K562 (cell line): ENCODE results near the gene LPXN. TPM values are rescaled to one million over a fixed set of nuclear protein-coding genes. Genes with fewer than 3 reads are reported as not detected.

Experiments used
- ATAC-seq: fragments of 200-7000 bp; cut with Tn5 transposase; 3 replicates; pipeline ENCODE4 v1.9.1; 2020; ENCODE audit warnings: moderate library complexity
- BruUV-seq: library from RNA; stranded (reverse); fragments of 400-500 nt; replicated peaks from 2 replicates; lab custom pipeline; 2021; lab: Mats Ljungman, UMichigan
- CTCF ChIA-PET: fragments of 300-600 bp; formaldehyde crosslinking; extraction: SDS; loops from one replicate; lab custom pipeline; 2021; ENCODE audit warnings: low intra/inter-chr PET ratio; lab: Yijun Ruan, JAX
- POLR2A ChIA-PET: fragments of 300-600, 350-650 bp; sonication (Branson Sonifier 250); formaldehyde crosslinking; extraction: SDS; loops from one replicate; lab custom pipeline; 2021; ENCODE audit warnings: antibody characterized with exemption, inconsistent platforms; lab: Yijun Ruan, JAX
- DNase-seq, 4 experiments: peaks; one replicate each; pipeline versions ENCODE4 v3.0.0 to v3.0.0-alpha.2; 2011 to 2018; ENCODE audit warnings: low spot score in 3 of 4, mixed read lengths in 3 of 4; ENCODE audit errors: extremely low read depth in 1 of 4
- FAIRE-seq: peaks from 2 replicates; lab custom pipeline; 2011; peaks lifted over from hg19 to GRCh38; lab: Jason Lieb, UNC
- H2AFZ ChIP-seq: 2 replicates; pipeline ENCODE4 v1.6.0; 2011; ENCODE audit warnings: low read depth, low read length, control low read depth, inconsistent platforms
- H3K27ac ChIP-seq: fragments of 200-600 bp; 3 replicates; pipeline ENCODE4 v1.8.0; 2011; ENCODE audit warnings: low read depth, mild to moderate bottlenecking, control low read depth, inconsistent platforms, low read length, moderate library complexity, mixed read lengths; ENCODE audit errors: extremely low read depth
- H3K27me3 ChIP-seq, 2 experiments: fragments of 300-600 bp in 1 of 2; 2 replicates in 1 of 2; 3 replicates in 1 of 2; pipeline versions ENCODE4 v1.6.0 to v1.8.0; 2011; ENCODE audit warnings: inconsistent platforms in 2 of 2, low read length in 2 of 2, mild to moderate bottlenecking in 1 of 2, mixed read lengths in 1 of 2, moderate library complexity in 1 of 2; ENCODE audit not compliant: control insufficient read depth in 2 of 2, insufficient read depth in 2 of 2
- H3K36me3 ChIP-seq: fragments of 300-600 bp; 3 replicates; pipeline ENCODE4 v1.8.0; 2011; ENCODE audit warnings: mild to moderate bottlenecking, low read length, inconsistent platforms; ENCODE audit not compliant: control insufficient read depth, insufficient read depth
- H3K4me1 ChIP-seq, 2 experiments: fragments of 200-600 bp in 1 of 2; replicated peaks in 1 of 2; 2 replicates in 1 of 2; 3 replicates in 1 of 2; pipeline versions ENCODE4 v1.5.1 to v1.8.0; 2011; ENCODE audit warnings: inconsistent platforms in 2 of 2, low read length in 2 of 2, mild to moderate bottlenecking in 1 of 2, mixed read lengths in 1 of 2, moderate library complexity in 1 of 2; ENCODE audit not compliant: control insufficient read depth in 2 of 2, insufficient read depth in 2 of 2
- H3K4me2 ChIP-seq: 2 replicates; pipeline ENCODE4 v1.6.1; 2011; ENCODE audit warnings: low read length, control low read depth, inconsistent platforms, mixed read lengths; ENCODE audit not compliant: insufficient read depth
- H3K4me3 ChIP-seq: fragments of 200-600 bp; sonication (generic), shearing (Covaris generic); 2 replicates; pipeline ENCODE4 v1.5.1; 2016; ENCODE audit warnings: control low read depth, inconsistent platforms
- H3K79me2 ChIP-seq: fragments of 200-600 bp; 3 replicates; pipeline ENCODE4 v1.8.0; 2011; ENCODE audit warnings: low read length, inconsistent platforms; ENCODE audit not compliant: control insufficient read depth, insufficient read depth
- H3K9ac ChIP-seq, 2 experiments: 2 replicates each; pipeline versions ENCODE4 v1.6.0 to v1.6.1; 2011; ENCODE audit warnings: low read depth in 2 of 2, low read length in 2 of 2, control low read depth in 1 of 2, inconsistent platforms in 1 of 2, mild to moderate bottlenecking in 1 of 2, mixed read lengths in 1 of 2; ENCODE audit not compliant: insufficient read depth in 1 of 2
- H3K9me1 ChIP-seq: one replicate; pipeline ENCODE4 v1.6.0; 2011; ENCODE audit warnings: inconsistent platforms, mild to moderate bottlenecking, low read length, moderate library complexity; ENCODE audit not compliant: control insufficient read depth, insufficient read depth
- H3K9me3 ChIP-seq: replicated peaks from 2 replicates; pipeline ENCODE4 v1.5.1; 2011; ENCODE audit warnings: low read depth, low read length, inconsistent platforms; ENCODE audit not compliant: control insufficient read depth, insufficient read depth
- H4K20me1 ChIP-seq: replicated peaks from 2 replicates; pipeline ENCODE4 v1.6.1; 2011; ENCODE audit warnings: low read length, inconsistent platforms, mixed read lengths; ENCODE audit not compliant: control insufficient read depth, insufficient read depth
- CEBPG ChIP-seq, 3 experiments: fragments of 200-800 bp in 1 of 3; sonication (Bioruptor generic) in 1 of 3; sonication (generic) in 1 of 3; formaldehyde crosslinking in 1 of 3; IDR thresholded peaks in 2 of 3; conservative IDR thresholded peaks in 1 of 3; 2 replicates each; pipeline versions ENCODE4 v1.6.1 to v1.8.0; 2016 to 2022; ENCODE audit warnings: missing compliant biosample characterization in 2 of 3, missing genetic modification characterization in 2 of 3, mild to moderate bottlenecking in 1 of 3, missing genetic modification reagents in 1 of 3
- DACH1 ChIP-seq: fragments of 450-650 bp; IDR thresholded peaks from 2 replicates; pipeline ENCODE4 v1.6.1; 2018; ENCODE audit not compliant: partially characterized antibody
- E2F3 ChIP-seq: fragments of 250-450 bp; sonication (Bioruptor Pico); IDR thresholded peaks from 2 replicates; pipeline ENCODE4 v1.4.0; 2020; ENCODE audit warnings: mild to moderate bottlenecking
- ELF4 ChIP-seq: fragments of 450-650 bp; formaldehyde crosslinking; IDR thresholded peaks from 2 replicates; pipeline ENCODE4 v1.4.0; 2022; ENCODE audit warnings: missing genetic modification characterization
- FOXK2 ChIP-seq, 2 experiments: fragments of 450-650 bp; IDR thresholded peaks in 1 of 2; conservative IDR thresholded peaks in 1 of 2; 2 replicates each; pipeline ENCODE4 v1.6.1; 2016; ENCODE audit warnings: low read depth in 2 of 2, mild to moderate bottlenecking in 1 of 2
- NFXL1 ChIP-seq: fragments of 450-650 bp; formaldehyde crosslinking; IDR thresholded peaks from 2 replicates; pipeline ENCODE4 v1.4.0; 2021; ENCODE audit warnings: mild to moderate bottlenecking
- SIN3B ChIP-seq: fragments of 450-650 bp; IDR thresholded peaks from 2 replicates; pipeline ENCODE4 v1.6.1; 2017; ENCODE audit warnings: low read depth, mild to moderate bottlenecking, moderate library complexity
- XRCC3 ChIP-seq: fragments of 450-650 bp; IDR thresholded peaks from 2 replicates; pipeline ENCODE4 v1.6.1; 2017; ENCODE audit warnings: mild to moderate bottlenecking, moderate library complexity
- WGBS: fragments of 100-300 bp; shearing (Covaris generic); methylation state at CpG from one replicate; pipeline ENCODE4 v1.1.6; 2016; ENCODE audit warnings: low coverage, mixed read lengths; ENCODE audit not compliant: insufficient coverage; ENCODE audit errors: missing lambda C conversion rate; 5-methylcytosine and 5-hydroxymethylcytosine counted together
- in situ Hi-C: fragments of 300-500 bp; cut with MboI; formaldehyde crosslinking; loops from 4 replicates; pipeline ENCODE4 v1.15.0; 2018; ENCODE audit warnings: inconsistent platforms, mixed read lengths
- intact Hi-C: fragments of 100-400 bp; cut with micrococcal nuclease; formaldehyde crosslinking; loops from 2 replicates; pipeline ENCODE4 v1.14.2; 2022
- polyA plus RNA-seq, 8 experiments: library from polyadenylated mRNA; depleted of rRNA in 4 of 8; stranded (reverse) in 5 of 8; unstranded in 3 of 8; fragments of >200 nt; fragmentation: Nextera tagmentation in 2 of 8; fragmentation: Illumina TruSeq in 1 of 8; extraction: Ambion mirVana in 2 of 8; extraction: Trizol in 1 of 8; gene quantifications; 2 replicates each; pipeline versions ENCODE4 v1.2.1 to v1.2.3, GENCODE V29; 2011 to 2014; ENCODE audit warnings: inconsistent platforms in 1 of 8, missing spikeins in 1 of 8
- total RNA-seq, 7 experiments: library from RNA; depleted of rRNA in 6 of 7; stranded (reverse); fragments of >200 nt in 6 of 7; fragmentation: Illumina TruSeq in 2 of 7; extraction: Trizol in 2 of 7; gene quantifications; 2 replicates each; pipeline versions ENCODE4 v1.2.1 to v1.2.3, GENCODE V29; 2011 to 2021; ENCODE audit warnings: low replicate concordance in 1 of 7
- TF ChIP-seq, protein P1 (sequence below): sonication (generic); formaldehyde crosslinking; IDR thresholded peaks from 2 replicates; pipeline ENCODE4 v1.8.0; 2022; ENCODE audit warnings: mild to moderate bottlenecking, missing genetic modification reagents

Gene LPXN
- total and polyA plus RNA-seq, 9 of the 15 experiments (the other 6 are each of a cell fraction or from before 2014, with no cell fraction given), result 0.73 to 3.1 (median 2.0) TPM

DNA sequence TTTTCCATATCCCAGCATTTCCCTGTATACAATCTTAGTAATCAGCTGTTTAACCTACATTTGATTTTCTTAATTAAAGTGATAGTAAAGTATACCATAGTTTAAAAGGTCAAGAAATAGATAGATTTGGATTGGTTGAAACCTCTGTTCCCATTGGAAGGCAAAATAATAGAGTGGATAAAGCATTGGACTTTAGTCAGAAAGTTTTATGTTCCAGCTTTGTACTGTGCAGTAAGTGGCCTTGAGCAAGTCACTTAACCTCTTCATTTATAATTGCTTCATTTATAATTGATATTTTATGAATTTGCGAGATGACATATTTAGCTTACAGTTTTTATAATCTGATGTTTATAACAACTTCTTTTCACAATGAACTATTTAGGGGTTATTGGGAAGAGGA is 6.8 kb upstream of the LPXN start:
- peak overlapping the region; percentile 87; the same call in 1 of the 2 replicates for H3K4me3 ChIP-seq
- H3K4me2 ChIP-seq, result peak overlapping the region; percentile 64; the same call in 1 of the 2 replicates
- no peaks in the 10 kb centered on the region for H3K9me1 ChIP-seq
- WGBS, result 33% methylated on average over 1 of the region's 1 CpG
- FAIRE-seq, result no peak
- no peak for TF ChIP-seq CEBPG (CRISPR knock-in tag; IDR thresholded peaks at IDR 0.05)
- TF ChIP-seq CEBPG (tag; conservative IDR thresholded peaks at IDR 0.05 in 1 of 2, IDR thresholded peaks at IDR 0.05 in 1 of 2), result no peak
- no peak for TF ChIP-seq XRCC3
- peak; percentile 14 for TF ChIP-seq DACH1
- TF ChIP-seq ELF4 (CRISPR knock-in tag), result no peak
- TF ChIP-seq, all 486 proteins: peak for 1
- peak overlapping the region; percentile 9; the same call in 2 of the 3 replicates for H3K27ac ChIP-seq
- peaks cover 5% of the 10 kb centered on the region; the same call in 1 of the 2 replicates for H4K20me1 ChIP-seq
- no TSS peak for BruUV-seq
- no peaks in the 10 kb centered on the region for H3K27me3 ChIP-seq
- peak overlapping the region in 1 of 2 experiments; percentile 99; a peak in 2 of 4 replicates for H3K9ac ChIP-seq
- peaks cover 87% of the 10 kb centered on the region for H3K79me2 ChIP-seq
- H3K9me3 ChIP-seq, result no peaks in the 10 kb centered on the region
- ChIA-PET POLR2A (no interaction called here), CTCF (no interaction called here)
- DNase-seq (no peak), ATAC-seq (no peak)
- in situ Hi-C loops, result no loop called here
- H3K4me1 ChIP-seq, result peaks cover 0 to 8% of the 10 kb centered on the region in 2 experiments; a peak in 4 of 5 replicates
- no peak overlapping the region for H2AFZ ChIP-seq
- intact Hi-C loops, result no loop called here
- H3K36me3 ChIP-seq, result peaks cover 48% of the 10 kb centered on the region

DNA sequence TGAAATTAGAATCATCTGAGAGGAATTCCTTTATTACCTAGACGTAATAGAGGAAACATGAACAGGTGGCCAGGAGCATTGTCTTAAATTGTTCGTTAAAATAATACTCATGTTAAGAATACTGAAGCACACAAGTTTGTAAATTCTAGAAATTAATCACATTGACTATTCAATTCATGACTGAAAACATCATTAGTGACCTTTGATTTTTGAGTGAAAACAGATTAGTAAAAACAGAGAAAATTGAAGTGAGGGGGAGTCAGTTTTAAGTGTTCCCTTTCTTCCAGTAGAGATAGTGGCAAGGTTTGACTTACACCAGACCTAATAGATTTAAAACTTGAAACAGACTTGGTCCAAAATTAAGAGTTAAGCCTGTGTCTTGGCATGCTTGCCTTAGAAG is 4.7 kb upstream of the LPXN start:
- Histone ChIP-seq H3K27ac (peak overlapping the region; percentile 98; the same call in 2 of the 3 replicates), H3K4me1 (peaks cover 12 to 14% of the 10 kb centered on the region in 2 experiments), H3K4me2 (peak overlapping the region; percentile 94), H3K36me3 (peaks cover 27% of the 10 kb centered on the region), H3K9ac (peak overlapping the region; percentile 2 to 99; a peak in 3 of 4 replicates), H3K27me3 (no peaks in the 10 kb centered on the region)
- intact Hi-C loops, result no loop called here
- ATAC-seq (no peak), FAIRE-seq (no peak)
- TSS peak; percentile 36 for BruUV-seq
- POLR2A ChIA-PET, result interaction anchor here (1.2 kb wide), 1 partner anchor 18 kb away, joined by 3 read pairs; no protein-coding TSS in a partner anchor
- in situ Hi-C loops, result no loop called here
- 3% methylated on average over 2 of the region's 2 CpGs for WGBS
- TF ChIP-seq FOXK2 (conservative IDR thresholded peaks at IDR 0.05 in 1 of 2, IDR thresholded peaks at IDR 0.05 in 1 of 2; ENCODE audit: low read depth in 2 of 2) (no peak), NFXL1 (CRISPR knock-in tag) (no peak), SIN3B (no peak), E2F3 (CRISPR knock-in tag) (no peak)
- TF ChIP-seq, protein P1, sequence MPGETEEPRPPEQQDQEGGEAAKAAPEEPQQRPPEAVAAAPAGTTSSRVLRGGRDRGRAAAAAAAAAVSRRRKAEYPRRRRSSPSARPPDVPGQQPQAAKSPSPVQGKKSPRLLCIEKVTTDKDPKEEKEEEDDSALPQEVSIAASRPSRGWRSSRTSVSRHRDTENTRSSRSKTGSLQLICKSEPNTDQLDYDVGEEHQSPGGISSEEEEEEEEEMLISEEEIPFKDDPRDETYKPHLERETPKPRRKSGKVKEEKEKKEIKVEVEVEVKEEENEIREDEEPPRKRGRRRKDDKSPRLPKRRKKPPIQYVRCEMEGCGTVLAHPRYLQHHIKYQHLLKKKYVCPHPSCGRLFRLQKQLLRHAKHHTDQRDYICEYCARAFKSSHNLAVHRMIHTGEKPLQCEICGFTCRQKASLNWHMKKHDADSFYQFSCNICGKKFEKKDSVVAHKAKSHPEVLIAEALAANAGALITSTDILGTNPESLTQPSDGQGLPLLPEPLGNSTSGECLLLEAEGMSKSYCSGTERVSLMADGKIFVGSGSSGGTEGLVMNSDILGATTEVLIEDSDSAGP (CRISPR knock-in tag), result no peak
- TF ChIP-seq, all 486 proteins: peak for 0
- no peaks in the 10 kb centered on the region for H3K9me3 ChIP-seq
- H4K20me1 ChIP-seq, result peaks cover 5% of the 10 kb centered on the region; the same call in 1 of the 2 replicates
- no peak for DNase-seq
- peaks cover 85% of the 10 kb centered on the region for H3K79me2 ChIP-seq
- H3K9me1 ChIP-seq, result no peaks in the 10 kb centered on the region
- peak overlapping the region; percentile 87 for H3K4me3 ChIP-seq
- CTCF ChIA-PET, result interaction anchor here (0.8 to 1.3 kb wide), 2 partner anchors 208 to 590 kb away, joined by 3 to 4 read pairs; no protein-coding TSS in a partner anchor
- no peak overlapping the region for H2AFZ ChIP-seq
